NCI-H2107 (cell line): Measurements from ENCODE around the gene SLC35E2B.
"Not testable (repeated sequence)": the region's sequence is repeated elsewhere in the genome, so short reads cannot be mapped to it uniquely, and the experiment has no call there.

Experiments
- DNase-seq: peaks from one replicate; lab custom pipeline; 2025; lab: John Stamatoyannopoulos, UW

SLC35E2B gene

DNA sequence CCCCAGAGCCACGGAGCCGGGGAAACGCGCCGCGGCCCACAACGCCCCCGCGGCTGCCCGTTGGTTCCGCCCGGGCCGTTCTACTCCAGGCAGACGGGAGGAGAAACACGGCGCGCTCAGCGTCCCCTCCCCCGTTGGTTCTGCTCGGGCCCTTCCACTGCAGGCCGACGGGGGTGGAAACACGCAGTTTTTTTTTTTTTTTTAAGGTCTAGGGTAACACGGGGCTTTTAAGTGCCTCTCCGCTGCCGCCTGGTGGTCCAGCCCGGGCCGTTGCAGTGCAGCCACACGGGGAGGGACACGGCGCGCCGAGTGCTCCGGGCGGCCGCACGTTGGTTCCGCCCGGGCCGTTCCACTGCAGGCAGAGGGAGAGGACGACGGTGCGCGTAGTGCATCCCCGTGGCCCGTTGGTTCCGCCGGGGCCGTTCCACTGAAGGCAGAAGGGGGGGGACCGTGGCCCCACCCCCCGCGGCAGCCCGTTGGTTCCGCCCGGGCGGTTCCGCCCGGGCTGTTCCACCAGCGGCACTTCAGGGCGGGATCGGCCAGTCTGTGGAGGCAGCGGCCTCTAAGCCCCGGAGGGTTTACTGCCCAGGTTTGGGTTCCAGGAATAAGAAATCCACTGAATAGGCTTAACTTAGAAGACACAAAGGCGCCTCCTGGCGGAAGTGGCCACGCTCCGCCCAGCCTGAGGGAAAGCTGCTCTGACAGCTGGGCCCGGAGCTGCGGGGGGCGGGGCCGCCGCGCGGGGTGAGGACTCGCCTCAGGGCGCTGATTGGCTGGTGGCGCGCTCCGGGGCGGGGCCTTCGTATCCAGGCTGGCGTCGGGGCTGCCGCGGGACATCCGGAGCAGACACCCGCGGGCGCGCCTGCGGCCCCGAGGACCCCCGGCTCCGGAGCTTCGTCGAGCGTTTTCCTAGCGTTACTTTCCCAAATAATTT is at the start of gene SLC35E2B:
TSS of gene SLC35E2B (minus strand) at position 82 of the 934 bp plus-strand sequence. CDS start 16,096 bp downstream, outside the sequence.
- DNase-seq, result peak; percentile 1

DNA sequence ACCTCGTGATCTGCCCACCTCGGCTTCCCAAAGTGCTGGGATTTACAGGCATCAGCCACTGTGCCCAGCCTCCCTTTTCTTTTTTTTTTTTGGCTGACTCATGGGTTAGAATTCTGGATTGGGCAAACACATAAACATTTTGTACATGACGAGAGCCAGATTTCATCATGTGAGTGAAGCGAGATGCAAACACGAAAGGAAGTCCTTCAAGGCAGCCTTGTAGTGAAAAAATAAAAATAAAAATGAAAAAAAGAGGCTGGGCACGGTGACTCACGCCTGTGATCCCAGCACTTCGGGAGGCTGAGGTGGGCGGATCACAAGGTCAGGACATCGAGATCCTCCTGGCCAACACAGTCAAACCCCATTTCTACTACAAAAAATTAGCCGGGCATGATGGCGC is 48.4 kb upstream of the SLC35E2B start:
- not testable (repeated sequence) for DNase-seq

DNA sequence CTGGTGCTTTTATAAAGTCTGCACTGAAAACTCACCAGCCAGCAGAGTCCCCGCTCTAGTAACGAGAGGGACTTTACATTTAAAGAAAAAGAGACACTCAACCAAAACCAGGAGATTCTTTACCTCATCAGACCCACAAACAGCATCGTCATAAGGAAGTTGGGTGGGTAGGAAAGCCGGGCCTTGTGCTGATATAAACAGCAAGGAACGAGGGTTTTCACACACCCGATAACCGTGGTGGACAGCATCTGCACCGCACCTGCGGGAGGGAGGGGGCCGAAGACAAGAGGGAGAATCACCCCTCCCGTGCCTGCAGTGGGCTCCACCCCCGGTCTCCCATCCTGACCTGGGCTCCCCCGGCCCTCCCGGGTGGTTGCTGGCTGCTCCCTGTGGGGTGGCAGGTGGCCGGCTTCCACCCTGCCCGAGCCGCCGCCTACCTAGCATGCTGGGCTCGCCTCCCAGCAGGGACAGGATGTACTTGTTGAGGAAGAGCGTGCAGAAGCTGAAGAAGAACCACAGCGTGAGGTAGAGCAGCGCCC is 46.3 kb upstream of the SLC35E2B start:
- DNase-seq, result not testable (repeated sequence)

DNA sequence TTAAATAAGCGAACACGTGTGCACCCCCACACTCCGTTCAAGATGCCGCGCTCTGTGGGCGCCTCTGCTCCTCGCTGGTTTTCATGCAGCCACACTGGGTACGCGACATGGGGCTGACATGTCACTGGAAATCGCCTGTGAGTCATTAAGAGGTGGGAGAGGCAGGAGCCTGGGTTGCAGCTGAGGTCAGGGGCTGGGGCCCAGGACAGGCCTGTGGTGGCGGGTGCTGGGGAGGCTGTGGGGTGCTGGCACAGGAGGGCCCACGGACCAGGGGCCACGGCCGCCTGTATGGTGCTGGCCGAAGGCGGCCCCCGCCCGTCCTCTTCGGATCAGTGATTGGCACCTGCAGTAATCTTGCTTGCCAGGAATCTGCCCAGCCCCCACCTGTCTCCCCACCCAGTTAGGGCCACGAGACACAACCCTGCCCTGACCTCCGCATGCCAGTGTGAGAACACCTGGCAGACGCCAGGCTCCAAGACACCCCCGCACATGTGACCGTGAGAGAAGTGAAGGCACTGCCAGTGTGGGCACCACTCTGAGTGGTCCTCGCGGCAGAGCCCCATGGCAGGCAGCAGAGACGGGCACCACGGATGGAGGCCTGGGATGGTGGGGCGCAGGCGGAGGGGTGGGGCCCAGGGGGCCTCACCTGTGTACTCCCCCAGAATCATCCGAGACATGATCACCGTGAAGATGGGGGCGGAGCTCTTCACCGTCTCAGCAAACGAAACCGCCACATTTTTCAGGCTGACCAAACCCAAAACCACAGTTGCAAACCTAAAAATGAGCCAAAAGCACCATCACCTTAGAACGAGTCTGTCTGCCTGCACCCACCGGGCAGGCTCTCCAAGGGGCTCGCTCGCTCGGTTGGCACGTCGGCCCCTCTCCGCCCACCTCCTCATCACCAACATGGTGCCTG is 45.3 kb upstream of the SLC35E2B start:
- not testable (repeated sequence) for DNase-seq

DNA sequence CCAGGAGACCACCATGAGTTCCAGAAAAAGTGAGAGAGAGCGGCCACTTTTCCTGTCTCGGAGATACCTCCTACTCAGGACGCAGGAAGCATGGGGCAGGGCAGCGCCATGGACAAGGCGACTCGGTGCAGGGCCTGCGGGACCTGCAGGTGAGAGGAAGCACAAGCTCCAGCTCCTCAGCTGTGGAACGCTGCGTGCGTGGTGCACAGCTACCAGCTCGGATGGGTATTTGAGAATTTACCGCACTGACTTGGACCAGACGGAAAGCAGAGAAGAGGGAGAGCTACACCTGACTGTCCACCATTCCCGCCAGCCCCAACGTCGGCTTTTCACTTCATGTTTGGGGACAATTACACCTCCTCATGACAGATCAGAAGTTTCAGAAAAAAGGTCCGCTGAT is 39.8 kb upstream of the SLC35E2B start:
- no peak for DNase-seq

DNA sequence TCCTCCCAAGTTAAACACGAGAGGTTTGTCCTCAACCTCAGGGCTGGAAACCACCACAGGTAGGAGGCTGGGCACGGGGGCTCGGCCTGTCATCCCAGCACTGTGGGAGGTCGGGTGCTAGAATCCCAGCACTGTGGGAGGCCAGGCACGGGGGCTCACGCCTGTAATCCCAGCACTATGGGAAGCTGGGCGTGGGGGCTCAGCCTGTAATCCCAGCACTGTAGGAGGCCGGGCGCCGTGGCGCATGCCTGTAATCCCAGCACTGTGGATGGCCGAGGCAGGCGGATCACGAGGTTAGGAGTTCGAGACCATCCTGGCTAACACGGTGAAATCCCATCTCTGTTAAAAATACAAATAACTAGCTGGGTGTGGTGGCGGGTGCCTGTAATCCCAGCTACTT is 38.3 kb upstream of the SLC35E2B start:
- DNase-seq, result no peak

DNA sequence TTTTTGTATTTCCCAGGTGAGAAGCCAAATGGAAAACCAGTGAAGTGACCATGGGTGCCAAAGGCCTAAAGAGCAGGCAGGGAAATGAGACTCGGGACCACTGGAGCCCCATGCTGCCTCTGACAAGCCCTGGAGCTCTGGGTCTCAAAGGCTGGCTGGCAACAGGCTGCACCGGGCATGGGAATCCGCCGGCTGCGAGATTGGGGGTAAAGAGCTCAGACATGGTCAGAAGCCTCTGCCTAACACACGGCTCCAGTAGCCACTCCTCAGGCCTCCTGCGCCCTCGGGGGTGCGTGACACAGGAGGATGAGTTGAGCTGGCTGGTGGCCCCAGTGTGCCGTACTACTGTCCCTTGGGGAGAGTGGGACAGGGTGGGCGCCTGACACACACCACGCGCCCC is 37.6 kb upstream of the SLC35E2B start:
- not testable (repeated sequence) for DNase-seq

DNA sequence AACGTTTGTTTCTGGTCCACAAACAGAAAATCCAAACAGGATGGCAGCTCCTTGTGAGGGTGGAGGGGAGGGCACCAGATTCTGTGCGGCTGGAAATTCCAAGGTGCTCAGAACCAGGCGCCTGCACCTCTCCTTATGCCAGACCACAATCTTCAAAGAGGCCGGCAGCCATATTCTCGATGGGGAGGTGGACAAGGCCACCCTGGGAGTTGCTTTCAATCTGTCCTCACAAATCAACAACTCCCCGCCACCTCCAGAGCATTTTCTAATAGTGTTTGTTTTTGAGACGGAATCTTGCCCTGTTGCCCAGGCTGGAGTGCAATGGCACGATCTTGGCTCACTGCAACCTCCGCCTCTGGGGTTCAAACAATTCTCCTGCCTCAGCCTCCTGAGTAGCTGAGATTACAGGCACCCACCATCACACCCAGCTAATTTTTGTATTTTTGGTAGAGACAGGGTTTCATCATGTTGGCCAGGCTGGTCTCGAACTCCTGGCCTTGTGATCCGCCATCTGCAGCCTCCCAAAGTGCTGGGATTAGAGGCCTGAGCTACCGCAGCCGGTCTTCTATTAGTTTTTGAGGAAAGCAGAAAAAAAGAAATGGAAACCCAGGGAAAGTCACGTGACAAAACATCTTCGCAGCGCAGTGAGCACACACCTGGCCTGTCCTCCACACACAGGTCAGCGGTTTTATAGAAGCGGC is 36.7 kb upstream of the SLC35E2B start:
- DNase-seq, result not testable (repeated sequence)

DNA sequence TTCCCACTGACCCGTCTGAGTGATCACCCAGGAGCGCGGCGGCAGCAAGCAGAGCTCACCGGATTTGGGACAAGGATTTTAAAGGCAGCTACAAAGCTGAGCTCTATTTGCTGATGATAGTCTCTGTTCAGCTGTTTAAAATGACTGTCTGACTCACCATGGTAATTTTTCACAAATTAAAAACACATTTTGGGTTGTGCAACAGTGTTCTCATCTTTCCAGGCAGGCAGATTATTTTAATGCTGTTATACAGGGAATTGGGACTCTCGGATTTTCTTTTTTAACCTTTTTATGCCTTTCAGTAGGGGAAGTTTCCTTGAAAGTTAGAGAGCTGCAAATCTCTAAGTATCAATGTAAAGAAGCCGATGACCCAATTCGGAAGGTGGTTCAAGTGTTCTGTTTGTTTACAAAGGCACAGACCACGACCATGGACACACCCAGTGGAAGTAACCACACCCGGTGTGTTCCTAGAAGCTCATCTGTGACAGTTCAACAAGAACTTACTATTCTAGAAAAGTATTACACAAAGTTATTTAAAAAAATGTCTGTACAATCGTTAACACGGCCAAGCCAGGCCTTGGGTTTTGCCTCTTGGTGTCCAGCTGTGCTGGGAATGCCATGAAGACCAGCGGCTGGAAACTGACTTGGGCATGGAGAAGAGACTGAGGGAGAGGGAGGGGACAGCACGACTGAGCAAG is 35.9 kb upstream of the SLC35E2B start:
- not testable (repeated sequence) for DNase-seq

DNA sequence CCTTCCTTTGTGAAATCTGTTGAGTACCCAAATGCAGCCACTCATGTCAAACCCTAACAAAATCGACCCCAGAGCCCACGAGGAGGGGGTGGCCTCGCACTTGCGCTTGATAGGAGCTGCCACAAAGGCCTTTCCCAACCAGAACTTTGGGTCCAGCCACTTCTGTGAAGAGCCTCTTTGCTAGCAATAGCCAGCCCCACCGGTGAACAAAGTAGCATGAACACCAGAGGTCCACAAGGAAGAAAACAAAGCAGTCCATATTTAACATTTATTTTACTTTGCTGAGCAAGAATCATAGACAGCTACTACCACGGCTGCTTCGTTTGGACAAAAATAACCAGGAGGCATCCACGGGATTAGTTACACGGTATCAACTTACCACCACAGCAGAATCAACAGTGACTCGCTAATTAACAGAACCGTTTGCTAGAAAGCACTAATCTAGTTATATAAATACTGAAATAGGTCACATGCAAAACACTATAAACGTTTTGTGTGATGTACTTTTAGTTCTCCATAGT is 34.6 kb upstream of the SLC35E2B start:
- DNase-seq, result not testable (repeated sequence)

DNA sequence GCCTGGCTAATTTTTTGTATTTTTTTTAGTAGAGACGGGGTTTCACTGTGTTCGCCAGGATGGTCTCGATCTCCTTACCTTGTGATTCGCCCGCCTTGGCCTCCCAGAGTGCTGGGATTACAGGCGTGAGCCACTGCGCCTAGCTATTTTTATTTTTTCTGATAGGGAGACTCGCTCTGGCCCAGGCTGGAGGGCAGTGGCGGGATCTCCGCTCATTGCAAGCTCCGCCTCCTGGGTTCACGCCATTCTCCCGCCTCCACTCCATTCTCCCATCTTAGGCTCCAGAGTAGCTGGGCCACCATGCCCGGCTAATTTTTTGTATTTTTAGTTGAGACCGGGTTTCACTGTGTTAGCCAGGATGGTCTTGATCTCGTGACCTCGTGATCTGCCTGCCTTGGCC is 33.5 kb upstream of the SLC35E2B start:
- DNase-seq, result not testable (repeated sequence)

DNA sequence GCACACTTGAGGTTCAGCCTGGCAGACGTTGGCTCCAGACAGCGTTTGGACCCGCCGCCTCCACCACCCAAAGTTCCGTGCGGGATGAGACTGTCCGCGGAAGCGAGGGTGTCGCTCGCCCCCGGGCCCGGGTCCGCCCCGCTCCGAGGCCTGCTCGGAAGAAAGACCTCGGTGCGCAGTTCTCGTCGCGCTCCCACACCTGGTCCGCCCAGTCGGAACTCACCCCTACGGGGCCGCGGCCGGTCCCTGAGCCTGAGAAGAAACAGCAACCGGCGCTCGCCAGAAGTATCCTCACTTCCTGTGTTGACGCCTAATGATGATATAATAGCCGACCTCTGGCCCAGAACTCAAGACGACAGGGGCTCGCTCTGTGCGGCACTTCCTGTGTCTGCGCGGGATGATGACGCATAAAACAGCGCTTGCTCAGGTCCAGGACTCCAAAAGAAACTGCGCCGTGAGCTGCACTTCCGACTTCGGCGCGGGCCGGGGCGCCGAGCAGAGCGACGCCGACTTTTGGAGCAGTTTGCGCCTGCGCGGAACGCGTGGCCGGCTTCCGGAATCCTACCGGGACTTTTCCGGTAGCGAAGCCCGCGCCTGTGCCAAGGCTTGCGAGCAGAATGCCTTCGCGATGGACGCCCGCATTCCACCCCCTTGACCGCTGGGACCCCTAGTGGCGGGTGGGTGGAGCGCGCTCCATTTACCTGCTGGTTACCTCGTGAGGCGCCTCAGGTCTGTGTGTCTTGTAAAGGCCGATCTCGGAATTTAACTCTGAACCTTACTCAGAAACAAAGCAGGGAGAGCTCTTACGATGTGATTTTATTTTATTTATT is 31.7 kb upstream of the SLC35E2B start, which contains the start of gene CDK11A:
TSS of gene CDK11A (minus strand) at position 323 of the 830 bp plus-strand sequence. CDS start 1,539 bp downstream, outside the sequence.
- DNase-seq, result peak; percentile 74

DNA sequence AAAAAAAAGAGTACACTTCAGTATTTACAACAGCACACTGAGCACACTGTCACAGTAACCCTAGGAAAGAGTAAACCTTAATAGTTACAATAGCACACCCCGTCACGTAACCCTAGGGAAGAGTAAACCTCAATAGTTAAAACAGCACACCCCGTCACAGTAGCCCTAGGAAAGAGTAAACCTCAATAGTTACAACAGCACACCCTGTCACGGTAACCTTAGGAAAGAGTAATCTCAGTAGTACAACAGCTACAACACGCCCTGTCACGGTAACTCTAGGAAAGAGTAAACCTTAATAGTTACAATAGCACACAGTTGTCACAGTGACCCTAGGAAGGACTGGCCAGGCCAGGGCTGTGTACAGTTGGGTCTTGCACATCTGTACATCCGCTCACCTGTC is 28.6 kb upstream of the SLC35E2B start:
- DNase-seq, result no peak

DNA sequence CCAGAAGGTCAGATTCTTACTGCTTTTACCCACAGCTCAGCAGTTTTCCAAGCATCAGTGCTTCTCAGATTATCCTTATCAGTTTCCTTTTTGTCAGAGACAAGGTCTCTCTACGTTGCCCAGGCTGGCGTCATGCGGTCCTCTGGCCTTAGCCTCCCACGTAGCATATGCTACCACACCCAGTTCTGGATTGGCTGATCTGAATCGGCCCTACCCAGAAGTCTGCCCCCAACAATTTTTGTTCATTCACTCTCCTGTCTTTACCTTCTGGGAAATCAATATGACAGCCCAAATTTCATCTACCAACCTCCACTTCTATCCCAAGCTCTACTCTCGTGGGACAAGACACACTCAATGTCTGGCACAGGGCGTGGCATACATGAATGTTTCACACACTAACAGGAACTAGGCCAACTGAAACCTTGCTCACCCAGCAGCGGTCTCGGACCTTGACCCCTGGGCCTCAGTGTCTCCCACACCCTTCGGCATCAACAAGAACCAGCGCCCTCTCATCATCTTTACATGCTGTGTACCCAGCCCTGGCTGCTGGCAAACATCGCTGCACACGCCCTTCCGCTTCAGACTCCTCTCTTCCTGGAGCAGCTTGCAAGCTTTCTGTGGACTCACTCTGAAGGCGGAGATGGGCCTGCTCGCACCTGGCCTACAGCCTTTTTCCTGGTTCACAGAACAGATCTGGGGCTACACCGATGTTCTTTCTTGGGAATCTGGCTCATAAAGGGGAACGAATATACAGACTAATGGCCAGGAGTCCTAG is 22.7 kb upstream of the SLC35E2B start:
- not testable (repeated sequence) for DNase-seq

DNA sequence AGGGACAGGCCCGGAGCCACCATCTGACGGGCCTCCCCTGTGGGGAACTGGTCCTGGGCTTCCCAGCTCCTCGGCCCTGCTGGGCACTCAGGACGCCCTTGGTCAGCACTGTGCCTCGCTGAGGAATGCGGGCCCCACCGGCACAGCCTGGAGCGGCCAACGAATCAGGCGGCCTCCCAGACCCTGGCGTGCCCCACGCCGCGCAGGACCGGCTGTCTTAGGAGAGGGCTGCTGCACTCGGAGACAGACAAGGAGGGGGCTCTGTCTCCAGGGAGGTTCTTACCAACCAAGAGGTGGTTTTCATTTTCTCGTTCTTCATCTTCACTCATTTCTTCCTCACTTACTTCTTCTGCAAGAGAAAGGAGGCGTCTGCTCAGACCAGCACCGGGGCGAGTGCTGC is 15.3 kb upstream of the SLC35E2B start:
- not testable (repeated sequence) for DNase-seq

DNA sequence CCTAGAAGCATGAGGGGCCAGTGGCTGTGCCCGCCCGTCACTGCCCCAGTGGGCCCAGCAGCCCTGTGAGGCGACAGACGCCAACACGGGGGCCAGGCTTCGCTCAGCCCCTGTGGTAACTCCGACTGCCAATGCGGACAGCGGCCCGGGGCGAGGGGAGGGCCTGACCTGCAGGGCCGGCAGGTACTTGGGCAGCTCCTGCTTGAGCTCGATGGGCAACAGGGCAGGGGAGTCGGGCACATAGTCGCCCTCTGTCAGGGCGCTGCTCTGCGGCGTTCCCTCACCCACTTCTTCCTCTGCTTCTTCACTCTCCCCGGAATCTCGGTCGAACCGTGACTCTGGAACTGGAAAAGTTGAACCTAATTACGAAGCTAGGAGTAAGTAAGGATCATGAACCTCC is 14.6 kb upstream of the SLC35E2B start:
- not testable (repeated sequence) for DNase-seq

DNA sequence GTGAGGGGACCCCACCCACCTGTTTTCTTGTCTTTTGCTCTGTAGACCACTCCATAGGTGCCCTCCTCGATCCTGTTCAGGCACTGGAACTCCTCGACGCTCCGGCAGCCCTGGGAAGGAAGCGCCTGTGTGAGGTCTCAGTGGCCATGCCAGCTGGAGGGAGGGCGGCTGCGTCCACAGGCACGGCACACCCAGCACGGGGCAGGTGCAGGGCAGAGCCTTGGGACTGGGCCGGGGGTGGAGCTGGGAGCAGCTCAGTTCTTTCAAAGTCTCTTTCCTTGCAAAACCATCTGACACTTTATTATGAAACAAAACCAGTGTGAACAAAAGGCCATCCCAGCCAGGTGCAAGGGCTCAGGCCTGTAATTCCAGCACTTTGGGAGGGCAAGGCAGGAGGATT is 13.0 kb upstream of the SLC35E2B start:
- DNase-seq, result not testable (repeated sequence)

DNA sequence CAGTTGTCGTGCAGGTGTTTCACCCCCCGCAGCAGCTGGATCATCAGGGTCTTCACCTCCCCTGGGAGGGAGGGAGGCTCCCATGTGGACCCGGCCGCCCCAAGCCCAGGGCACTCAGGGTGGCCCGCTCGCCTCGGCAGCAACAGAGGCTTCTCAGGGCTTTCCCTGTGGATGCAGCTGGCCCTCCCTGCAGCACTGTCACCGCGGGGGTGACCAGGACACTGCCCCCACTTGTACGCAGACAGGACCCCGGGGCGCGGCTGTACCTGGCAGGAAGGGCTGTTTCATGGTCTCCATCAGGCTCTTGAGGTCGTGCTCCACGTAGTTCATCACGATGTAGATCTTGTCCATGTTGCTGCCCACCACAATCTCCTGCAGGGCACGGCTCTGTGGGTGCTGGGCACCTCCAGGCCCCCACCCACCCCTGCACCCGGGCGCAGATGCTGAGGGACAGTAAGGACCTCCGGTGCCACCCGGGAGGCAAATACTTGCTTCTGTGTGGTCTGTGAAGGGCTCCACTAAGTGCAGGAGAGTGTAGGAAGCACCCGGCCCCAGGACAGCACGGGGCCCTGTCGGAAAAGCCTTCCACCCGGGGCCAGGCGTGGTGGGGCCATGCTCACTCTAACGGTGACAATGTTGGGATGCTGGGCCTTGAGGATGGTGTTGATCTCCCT is 11.8 kb upstream of the SLC35E2B start:
- not testable (repeated sequence) for DNase-seq
